ENCODE data around the gene GLIS1. TPM values are rescaled to one million over a fixed set of nuclear protein-coding genes. Genes with fewer than 3 reads are reported as not detected.

The GLIS1 gene
- total RNA-seq, 1 experiment from 2014 or later = 0.42 TPM

- Histone ChIP-seq H3K4me3 (ENCODE audit: insufficient read depth, low read depth, low read length) (no peak overlapping the region), H3K36me3 (replicated peaks; ENCODE audit: control insufficient read depth, insufficient read depth, low read length) (no peaks in the 10 kb centered on the region), H3K27me3 (ENCODE audit: control insufficient read depth, insufficient read depth, low read length) (peaks cover 20% of the 10 kb centered on the region)
- no peak for DNase-seq
Measured at GRCh38 chr1:53687901-53688300, 51.1 kb downstream of the GLIS1 start.

- no peak overlapping the region for H3K4me3 ChIP-seq (ENCODE audit: insufficient read depth, low read depth, low read length)
- DNase-seq = no peak
- H3K27me3 ChIP-seq (ENCODE audit: control insufficient read depth, insufficient read depth, low read length) = peaks cover 23% of the 10 kb centered on the region
- H3K36me3 ChIP-seq (replicated peaks; ENCODE audit: control insufficient read depth, insufficient read depth, low read length) = no peaks in the 10 kb centered on the region
Measured at GRCh38 chr1:53687426-53687825, 51.5 kb downstream of the GLIS1 start.

GRCh38 chr1:53686965-53687267 is 52.0 kb downstream of the GLIS1 start:
- no peaks in the 10 kb centered on the region for H3K36me3 ChIP-seq (replicated peaks; ENCODE audit: control insufficient read depth, insufficient read depth, low read length)
- H3K4me3 ChIP-seq (ENCODE audit: insufficient read depth, low read depth, low read length) = no peak overlapping the region
- peaks cover 23% of the 10 kb centered on the region for H3K27me3 ChIP-seq (ENCODE audit: control insufficient read depth, insufficient read depth, low read length)
- DNase-seq = no peak

- H3K36me3 ChIP-seq (replicated peaks; ENCODE audit: control insufficient read depth, insufficient read depth, low read length) = no peaks in the 10 kb centered on the region
- H3K4me3 ChIP-seq (ENCODE audit: insufficient read depth, low read depth, low read length) = no peak overlapping the region
- H3K27me3 ChIP-seq (ENCODE audit: control insufficient read depth, insufficient read depth, low read length) = peaks cover 23% of the 10 kb centered on the region
- no peak for DNase-seq
Measured at GRCh38 chr1:53686091-53686964, 52.6 kb downstream of the GLIS1 start.

GRCh38 chr1:53685272-53686051 is 53.5 kb downstream of the GLIS1 start:
- no peaks in the 10 kb centered on the region for H3K36me3 ChIP-seq (replicated peaks; ENCODE audit: control insufficient read depth, insufficient read depth, low read length)
- no peak overlapping the region for H3K4me3 ChIP-seq (ENCODE audit: insufficient read depth, low read depth, low read length)
- H3K27me3 ChIP-seq (ENCODE audit: control insufficient read depth, insufficient read depth, low read length) = peaks cover 23% of the 10 kb centered on the region
- peak; percentile 68 for DNase-seq

- no peak for DNase-seq
- H3K27me3 ChIP-seq (ENCODE audit: control insufficient read depth, insufficient read depth, low read length) = peaks cover 23% of the 10 kb centered on the region
- H3K4me3 ChIP-seq (ENCODE audit: insufficient read depth, low read depth, low read length) = no peak overlapping the region
- H3K36me3 ChIP-seq (replicated peaks; ENCODE audit: control insufficient read depth, insufficient read depth, low read length) = no peaks in the 10 kb centered on the region
Measured at GRCh38 chr1:53684741-53685140, 54.2 kb downstream of the GLIS1 start.

GRCh38 chr1:53683986-53684740 is 54.8 kb downstream of the GLIS1 start:
- peak; percentile 85 for DNase-seq
- Histone ChIP-seq H3K4me3 (ENCODE audit: insufficient read depth, low read depth, low read length) (no peak overlapping the region), H3K36me3 (replicated peaks; ENCODE audit: control insufficient read depth, insufficient read depth, low read length) (no peaks in the 10 kb centered on the region), H3K27me3 (ENCODE audit: control insufficient read depth, insufficient read depth, low read length) (peaks cover 23% of the 10 kb centered on the region)

- DNase-seq = no peak
- H3K27me3 ChIP-seq (ENCODE audit: control insufficient read depth, insufficient read depth, low read length) = peaks cover 23% of the 10 kb centered on the region
- no peaks in the 10 kb centered on the region for H3K36me3 ChIP-seq (replicated peaks; ENCODE audit: control insufficient read depth, insufficient read depth, low read length)
Measured at GRCh38 chr1:53682881-53683280, 56.1 kb downstream of the GLIS1 start.

GRCh38 chr1:53681977-53682685 is 56.8 kb downstream of the GLIS1 start:
- H3K27me3 ChIP-seq (ENCODE audit: control insufficient read depth, insufficient read depth, low read length) = peaks cover 23% of the 10 kb centered on the region
- no peaks in the 10 kb centered on the region for H3K36me3 ChIP-seq (replicated peaks; ENCODE audit: control insufficient read depth, insufficient read depth, low read length)
- no peak overlapping the region for H3K4me3 ChIP-seq (ENCODE audit: insufficient read depth, low read depth, low read length)
- peak; percentile 92 for DNase-seq

More at GRCh38 chr1:53682881-53683280, 56.1 kb downstream of the GLIS1 start:
- no peak overlapping the region for H3K4me3 ChIP-seq (ENCODE audit: insufficient read depth, low read depth, low read length)

- Histone ChIP-seq H3K27me3 (ENCODE audit: control insufficient read depth, insufficient read depth, low read length) (peaks cover 23% of the 10 kb centered on the region), H3K36me3 (replicated peaks; ENCODE audit: control insufficient read depth, insufficient read depth, low read length) (no peaks in the 10 kb centered on the region), H3K4me3 (ENCODE audit: insufficient read depth, low read depth, low read length) (no peak overlapping the region)
- no peak for DNase-seq
Measured at GRCh38 chr1:53681351-53681976, 57.5 kb downstream of the GLIS1 start.

GRCh38 chr1:53680868-53681267 is 58.1 kb downstream of the GLIS1 start:
- Histone ChIP-seq H3K36me3 (replicated peaks; ENCODE audit: control insufficient read depth, insufficient read depth, low read length) (no peaks in the 10 kb centered on the region), H3K27me3 (ENCODE audit: control insufficient read depth, insufficient read depth, low read length) (peaks cover 18% of the 10 kb centered on the region), H3K4me3 (ENCODE audit: insufficient read depth, low read depth, low read length) (no peak overlapping the region)
- no peak for DNase-seq

- Histone ChIP-seq H3K36me3 (replicated peaks; ENCODE audit: control insufficient read depth, insufficient read depth, low read length) (no peaks in the 10 kb centered on the region), H3K4me3 (ENCODE audit: insufficient read depth, low read depth, low read length) (no peak overlapping the region), H3K27me3 (ENCODE audit: control insufficient read depth, insufficient read depth, low read length) (peaks cover 4% of the 10 kb centered on the region; the same call in 1 of the 2 replicates)
- no peak for DNase-seq
Measured at GRCh38 chr1:53678938-53679825, 59.8 kb downstream of the GLIS1 start.

GRCh38 chr1:53678507-53678906 is 60.5 kb downstream of the GLIS1 start:
- H3K4me3 ChIP-seq (ENCODE audit: insufficient read depth, low read depth, low read length) = no peak overlapping the region
- no peaks in the 10 kb centered on the region for H3K36me3 ChIP-seq (replicated peaks; ENCODE audit: control insufficient read depth, insufficient read depth, low read length)
- no peak for DNase-seq
- H3K27me3 ChIP-seq (ENCODE audit: control insufficient read depth, insufficient read depth, low read length) = peaks cover 4% of the 10 kb centered on the region; the same call in 1 of the 2 replicates

Measured in H7 (cell line).